Natural killer cell (primary cell): ENCODE results near the gene NCOA3. TPM values are rescaled to one million over a fixed set of nuclear protein-coding genes. Genes with fewer than 3 reads are reported as not detected.
A peak's percentile ranks its signal among the peaks of the same experiment; 100 is the strongest.

Experiments
- ATAC-seq, 3 donors: fragments of 150-1000 bp in 2 of 3; fragments of 200-7000 bp in 1 of 3; cut with Tn5 transposase; 1 replicate in 1 of 3; 2 replicates in 2 of 3; pipeline ENCODE4 v1.10.0; 2021; ENCODE audit warnings: mild to moderate bottlenecking in 2 of 3, moderate library complexity in 2 of 3
- DNase-seq, 2 donors: peaks; one replicate each; pipeline versions ENCODE4 v3.0.0 to v3.0.0-alpha.2; 2013 to 2021; ENCODE audit warnings: mixed read lengths in 1 of 2
- H3K27ac ChIP-seq: one replicate; pipeline ENCODE4 v1.5.1; 2013; ENCODE audit warnings: mild to moderate bottlenecking, low read length
- H3K27me3 ChIP-seq: one replicate; pipeline ENCODE4 v1.6.1; 2013; ENCODE audit warnings: low read length; ENCODE audit not compliant: control insufficient read depth, insufficient read depth
- H3K36me3 ChIP-seq: one replicate; pipeline ENCODE4 v1.6.1; 2013; ENCODE audit warnings: low read length; ENCODE audit not compliant: control insufficient read depth, insufficient read depth
- H3K4me1 ChIP-seq: one replicate; pipeline ENCODE4 v1.6.1; 2013; ENCODE audit warnings: low read length; ENCODE audit not compliant: control insufficient read depth, insufficient read depth
- H3K4me3 ChIP-seq: one replicate; pipeline ENCODE4 v1.5.1; 2013; ENCODE audit warnings: low read length
- H3K9me3 ChIP-seq: one replicate; pipeline ENCODE4 v1.6.1; 2013; ENCODE audit warnings: low read length; ENCODE audit not compliant: control insufficient read depth, insufficient read depth
- H3K27ac Mint-ChIP-seq, 2 donors: one replicate each; pipeline ENCODE4 v1.8.0; 2022; ENCODE audit warnings: mild to moderate bottlenecking in 2 of 2, mixed read lengths in 2 of 2, moderate library complexity in 1 of 2
- H3K27me3 Mint-ChIP-seq, 2 donors: one replicate each; pipeline ENCODE4 v1.8.0; 2022; ENCODE audit warnings: low read depth in 2 of 2, mixed read lengths in 2 of 2
- H3K36me3 Mint-ChIP-seq: one replicate; pipeline ENCODE4 v1.8.0; 2022; ENCODE audit warnings: mixed read lengths
- H3K4me1 Mint-ChIP-seq, 2 donors: one replicate each; pipeline ENCODE4 v1.8.0; 2022; ENCODE audit warnings: mixed read lengths in 2 of 2
- H3K4me3 Mint-ChIP-seq: one replicate; pipeline ENCODE4 v1.8.0; 2022; ENCODE audit warnings: mild to moderate bottlenecking, moderate library complexity, mixed read lengths
- H3K9me3 Mint-ChIP-seq, 2 donors: one replicate each; pipeline ENCODE4 v1.8.0; 2022; ENCODE audit warnings: mixed read lengths in 2 of 2
- CTCF ChIP-seq: fragments of 200-600 bp; IDR thresholded peaks from one replicate; pipeline ENCODE4 v1.8.0; 2022; ENCODE audit warnings: antibody characterized with exemption
- WGBS: methylation state at CpG from one replicate; pipeline ENCODE4 v1.1.7; 2013; ENCODE audit warnings: missing lambda C conversion rate; ENCODE audit not compliant: insufficient coverage; 5-methylcytosine and 5-hydroxymethylcytosine counted together
- intact Hi-C: fragments of 100-400 bp; cut with micrococcal nuclease; formaldehyde crosslinking; loops from one replicate; pipeline ENCODE4 v1.14.2; 2022
- total RNA-seq, 4 donors: library from RNA; stranded (reverse); fragments of 120-200 nt in 1 of 4; gene quantifications; one replicate each; pipeline versions ENCODE4 v1.2.3 to v1.2.4, GENCODE V29; 2013 to 2022

The NCOA3 gene
- total RNA-seq, 3 donors from 2014 or later (not counting 1 experiment from before 2014, with no cell fraction given), result 44.3 to 63.3 (median 57.8) TPM

DNA sequence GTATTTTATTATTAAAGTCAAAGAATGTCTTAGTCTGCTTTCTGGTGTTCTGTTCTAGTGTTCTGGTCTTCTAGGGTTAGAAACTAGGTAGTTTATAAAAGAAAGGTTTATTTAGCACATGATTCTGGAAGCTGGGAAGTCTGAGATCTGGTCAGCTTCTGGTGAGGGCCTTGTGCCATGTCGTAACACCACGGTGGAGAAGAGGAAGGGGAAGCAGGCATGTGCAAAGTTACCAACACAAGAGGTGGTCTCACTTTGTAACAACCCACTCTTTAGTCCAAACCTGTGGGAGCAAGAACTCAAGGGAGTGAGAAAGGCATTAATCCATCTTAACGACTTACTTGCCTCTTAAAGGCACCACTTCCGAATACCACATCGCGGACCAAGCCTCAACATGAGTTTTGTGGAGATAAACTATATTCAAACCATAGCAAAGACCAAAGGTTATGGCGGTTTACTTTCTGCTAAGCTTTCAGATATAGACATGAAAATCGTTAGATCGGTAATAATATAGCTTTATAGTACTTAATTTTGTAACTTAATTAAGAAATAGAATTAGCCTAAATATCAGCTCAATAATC, 99.4 kb downstream of the NCOA3 start:
- H3K27ac ChIP-seq, result no peak overlapping the region
- H3K36me3 ChIP-seq, result peaks cover 2% of the 10 kb centered on the region
- Mint-ChIP-seq H3K4me1 (peaks cover 33 to 40% of the 10 kb centered on the region in 2 donors), H3K9me3 (no peaks in the 10 kb centered on the region), H3K36me3 (no peaks in the 10 kb centered on the region), H3K27me3 (no peaks in the 10 kb centered on the region), H3K4me3 (no peak overlapping the region), H3K27ac (no peak overlapping the region)
- no peak overlapping the region for H3K4me3 ChIP-seq
- intact Hi-C loops, result no loop called here
- TF ChIP-seq CTCF, result no peak
- no peak for ATAC-seq
- DNase-seq, result no peak
- peaks cover 2% of the 10 kb centered on the region for H3K4me1 ChIP-seq
- 66% methylated on average over 2 of the region's 9 CpGs for WGBS
- H3K9me3 ChIP-seq, result no peaks in the 10 kb centered on the region
- H3K27me3 ChIP-seq, result no peaks in the 10 kb centered on the region

DNA sequence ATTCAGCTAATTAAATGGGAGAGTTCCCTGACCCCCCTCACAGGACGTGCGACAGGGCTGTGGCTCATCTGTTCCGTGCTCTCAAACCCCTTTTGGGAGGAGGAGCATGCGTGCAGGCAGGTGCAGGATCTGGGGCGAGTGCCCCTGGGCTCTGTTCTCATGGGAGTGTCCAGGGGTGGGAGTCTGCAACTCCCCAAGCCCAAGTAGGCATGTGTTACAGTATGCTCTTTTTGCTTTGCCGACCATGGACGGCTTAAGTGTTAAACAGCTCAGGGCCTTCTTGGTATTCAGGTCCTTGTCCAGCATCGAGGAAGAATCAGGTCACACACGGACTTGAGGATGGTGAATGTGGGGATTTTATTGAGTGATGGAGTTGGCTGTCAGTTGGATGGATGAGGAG, 101.6 kb downstream of the NCOA3 start:
- no peaks in the 10 kb centered on the region for H3K27me3 ChIP-seq
- Mint-ChIP-seq H3K4me3 (no peak overlapping the region), H3K27me3 (no peaks in the 10 kb centered on the region), H3K9me3 (no peaks in the 10 kb centered on the region), H3K36me3 (no peaks in the 10 kb centered on the region), H3K4me1 (peaks cover 43 to 46% of the 10 kb centered on the region in 2 donors), H3K27ac (peak overlapping the region in 1 of 2 donors; percentile 80)
- no peak overlapping the region for H3K4me3 ChIP-seq
- DNase-seq (no peak), ATAC-seq (no peak)
- intact Hi-C loops, result no loop called here
- peaks cover 2% of the 10 kb centered on the region for H3K4me1 ChIP-seq
- WGBS, result 93% methylated on average over 9 of the region's 9 CpGs
- no peak for TF ChIP-seq CTCF
- H3K36me3 ChIP-seq, result peaks cover 2% of the 10 kb centered on the region
- H3K9me3 ChIP-seq, result no peaks in the 10 kb centered on the region
- H3K27ac ChIP-seq, result no peak overlapping the region

- Mint-ChIP-seq H3K4me3 (no peak overlapping the region), H3K9me3 (no peaks in the 10 kb centered on the region), H3K27me3 (no peaks in the 10 kb centered on the region), H3K4me1 (peaks cover 42 to 44% of the 10 kb centered on the region in 2 donors), H3K27ac (no peak overlapping the region), H3K36me3 (no peaks in the 10 kb centered on the region)
- DNase-seq, result no peak
- Histone ChIP-seq H3K9me3 (no peaks in the 10 kb centered on the region), H3K27ac (no peak overlapping the region), H3K4me3 (no peak overlapping the region), H3K27me3 (no peaks in the 10 kb centered on the region), H3K36me3 (no peaks in the 10 kb centered on the region), H3K4me1 (peaks cover 7% of the 10 kb centered on the region)
- ATAC-seq, result no peak
- intact Hi-C loops, result no loop called here
- TF ChIP-seq CTCF, result no peak
- 94% methylated on average over 7 of the region's 9 CpGs for WGBS
These were observed 104.2 kb downstream of the NCOA3 start for GRCh38 chr20:47605673-47606413.
